HepG2 (cell line): ENCODE results near the gene PLXNA3. TPM values are rescaled to one million over a fixed set of nuclear protein-coding genes. Genes with fewer than 3 reads are reported as not detected.

ENCODE experiments used
- ATAC-seq: fragments of 200-7000 bp; cut with Tn5 transposase; 3 replicates; pipeline ENCODE4 v1.9.1; 2020; ENCODE audit warnings: mild to moderate bottlenecking, moderate library complexity
- BruUV-seq: library from RNA; stranded (reverse); fragments of 400-500 nt; replicated peaks from 2 replicates; lab custom pipeline; 2021; lab: Mats Ljungman, UMichigan
- CTCF ChIA-PET: fragments of 300-600 bp; formaldehyde crosslinking; extraction: SDS; loops from one replicate; lab custom pipeline; 2021; ENCODE audit warnings: low total read pairs, inconsistent platforms, low intra/inter-chr PET ratio; lab: Yijun Ruan, JAX
- POLR2A ChIA-PET: fragments of 350-600 bp; sonication (Branson Sonifier 250); formaldehyde crosslinking; loops from one replicate; lab custom pipeline; 2020; ENCODE audit warnings: antibody characterized with exemption, inconsistent platforms; lab: Yijun Ruan, JAX
- DNase-seq: peaks from one replicate; pipeline ENCODE4 v3.0.0-alpha.2; 2015; ENCODE audit warnings: low spot score
- FAIRE-seq: peaks from 3 replicates; lab custom pipeline; 2011; peaks lifted over from hg19 to GRCh38; lab: Jason Lieb, UNC
- H2AFZ ChIP-seq: one replicate; pipeline ENCODE4 v1.6.1; 2011; ENCODE audit warnings: low read length, inconsistent platforms
- H3K27ac ChIP-seq: fragments of 300-600 bp; 3 replicates; pipeline ENCODE4 v1.8.0; 2011; ENCODE audit warnings: mixed run types, mild to moderate bottlenecking, mixed read lengths, low read length, inconsistent platforms; ENCODE audit not compliant: insufficient read depth; ENCODE audit errors: extremely low read length
- H3K27me3 ChIP-seq, 2 experiments: fragments of 200-600 bp in 1 of 2; 2 replicates in 1 of 2; 3 replicates in 1 of 2; pipeline versions ENCODE4 v1.6.0 to v1.8.0; 2011; ENCODE audit warnings: low read length in 2 of 2, mild to moderate bottlenecking in 2 of 2, moderate library complexity in 2 of 2, inconsistent platforms in 1 of 2; ENCODE audit not compliant: insufficient read depth in 2 of 2, control insufficient read depth in 1 of 2
- H3K36me3 ChIP-seq, 2 experiments: fragments of 200-600 bp in 1 of 2; replicated peaks in 1 of 2; 2 replicates in 1 of 2; 3 replicates in 1 of 2; pipeline versions ENCODE4 v1.5.1 to v1.8.0; 2011; ENCODE audit warnings: low read length in 2 of 2, inconsistent platforms in 1 of 2; ENCODE audit not compliant: insufficient read depth in 2 of 2, control insufficient read depth in 1 of 2
- H3K4me1 ChIP-seq: 2 replicates; pipeline ENCODE4 v1.5.1; 2012; ENCODE audit warnings: low read length, inconsistent platforms; ENCODE audit not compliant: insufficient read depth
- H3K4me2 ChIP-seq: 2 replicates; pipeline ENCODE4 v1.6.0; 2011; ENCODE audit warnings: low read depth, low read length, inconsistent platforms
- H3K4me3 ChIP-seq, 3 experiments: fragments of 200-600 bp in 1 of 3; sonication (generic), shearing (Covaris generic) in 1 of 3; replicated peaks in 1 of 3; 2 replicates each; pipeline ENCODE4 v1.5.1; 2011 to 2016; ENCODE audit warnings: low read length in 3 of 3, inconsistent platforms in 2 of 3, low read depth in 2 of 3, mild to moderate bottlenecking in 2 of 3, control low read depth in 1 of 3, mixed read lengths in 1 of 3; ENCODE audit not compliant: insufficient read depth in 1 of 3
- H3K79me2 ChIP-seq: one replicate; pipeline ENCODE4 v1.6.1; 2011; ENCODE audit warnings: low read length, inconsistent platforms; ENCODE audit not compliant: insufficient read depth
- H3K9ac ChIP-seq: 2 replicates; pipeline ENCODE4 v1.6.0; 2011; ENCODE audit warnings: mild to moderate bottlenecking, low read depth, low read length, inconsistent platforms; ENCODE audit not compliant: insufficient read depth
- H3K9me3 ChIP-seq: 2 replicates; pipeline ENCODE4 v1.5.1; 2012; ENCODE audit warnings: mild to moderate bottlenecking, low read length
- H4K20me1 ChIP-seq: 2 replicates; pipeline ENCODE4 v1.6.0; 2011; ENCODE audit warnings: inconsistent platforms, mild to moderate bottlenecking, low read length, moderate library complexity; ENCODE audit not compliant: insufficient read depth
- ARNTL ChIP-seq: sonication (generic); formaldehyde crosslinking; IDR thresholded peaks from 2 replicates; pipeline ENCODE4 v1.4.0; 2020; ENCODE audit warnings: mild to moderate bottlenecking, missing genetic modification reagents
- E2F5 ChIP-seq: sonication (generic); formaldehyde crosslinking; conservative IDR thresholded peaks from 2 replicates; pipeline ENCODE4 v1.4.0; 2020; ENCODE audit warnings: missing genetic modification reagents
- LBX2 ChIP-seq: sonication (generic); formaldehyde crosslinking; IDR thresholded peaks from 2 replicates; pipeline ENCODE4 v1.5.0; 2020; ENCODE audit warnings: missing genetic modification reagents, mild to moderate bottlenecking, borderline replicate concordance
- MATR3 ChIP-seq: sonication (generic); formaldehyde crosslinking; IDR thresholded peaks from 2 replicates; pipeline ENCODE4 v1.4.0; 2020; ENCODE audit warnings: missing genetic modification reagents
- MEF2D ChIP-seq: sonication (generic); formaldehyde crosslinking; IDR thresholded peaks from 2 replicates; pipeline ENCODE4 v1.5.1; 2020; ENCODE audit warnings: mild to moderate bottlenecking, missing genetic modification reagents
- NFKBIZ ChIP-seq: IDR thresholded peaks from 2 replicates; pipeline ENCODE4 v1.6.1; 2018; ENCODE audit warnings: missing genetic modification reagents, missing compliant biosample characterization
- NR2C2 ChIP-seq: sonication (generic); formaldehyde crosslinking; IDR thresholded peaks from 2 replicates; pipeline ENCODE4 v1.4.0; 2020; ENCODE audit warnings: missing genetic modification reagents, mild to moderate bottlenecking, moderate library complexity, borderline replicate concordance
- PHB2 ChIP-seq: fragments of 450-650 bp; IDR thresholded peaks from 2 replicates; pipeline ENCODE4 v1.6.1; 2018; ENCODE audit not compliant: partially characterized antibody
- PHF21A ChIP-seq: sonication (generic); formaldehyde crosslinking; IDR thresholded peaks from 2 replicates; pipeline ENCODE4 v1.5.0; 2020; ENCODE audit warnings: mild to moderate bottlenecking, missing genetic modification reagents
- PITX1 ChIP-seq: sonication (generic); formaldehyde crosslinking; IDR thresholded peaks from 2 replicates; pipeline ENCODE4 v1.5.1; 2020; ENCODE audit warnings: mild to moderate bottlenecking, missing genetic modification reagents
- YY1 ChIP-seq: IDR thresholded peaks from 2 replicates; pipeline ENCODE4 v1.6.1; 2011; ENCODE audit warnings: low read length, low read depth, moderate library complexity, mild to moderate bottlenecking; ENCODE audit not compliant: insufficient read depth, insufficient replicate concordance
- ZBTB25 ChIP-seq: IDR thresholded peaks from 2 replicates; pipeline ENCODE4 v1.6.1; 2018; ENCODE audit warnings: missing genetic modification reagents
- ZMAT5 ChIP-seq: sonication (generic); formaldehyde crosslinking; IDR thresholded peaks from 2 replicates; pipeline ENCODE4 v1.5.0; 2020; ENCODE audit warnings: mild to moderate bottlenecking, low read depth, missing genetic modification reagents, borderline replicate concordance
- ZNF296 ChIP-seq: sonication (generic); formaldehyde crosslinking; conservative IDR thresholded peaks from 2 replicates; pipeline ENCODE4 v1.5.0; 2020; ENCODE audit warnings: mild to moderate bottlenecking, missing genetic modification reagents
- ZNF556 ChIP-seq: sonication (generic); formaldehyde crosslinking; IDR thresholded peaks from 2 replicates; pipeline ENCODE4 v1.4.0; 2020; ENCODE audit warnings: mild to moderate bottlenecking, missing genetic modification reagents, borderline replicate concordance
- ZNF619 ChIP-seq: sonication (generic); formaldehyde crosslinking; IDR thresholded peaks from 2 replicates; pipeline ENCODE4 v1.4.0; 2020; ENCODE audit warnings: mild to moderate bottlenecking, missing genetic modification reagents
- ZNF749 ChIP-seq: sonication (generic); formaldehyde crosslinking; IDR thresholded peaks from 2 replicates; pipeline ENCODE4 v1.8.0; 2022; ENCODE audit warnings: mild to moderate bottlenecking, missing genetic modification reagents, moderate library complexity, borderline replicate concordance
- WGBS: methylation state at CpG from one replicate; pipeline ENCODE4 v1.1.6; 2017; ENCODE audit warnings: low lambda C conversion rate; 5-methylcytosine and 5-hydroxymethylcytosine counted together
- in situ Hi-C: cut with HindIII; loops from 2 replicates; pipeline ENCODE4 v1.10.0; 2017; ENCODE audit warnings: low pct_unique_long_range_greater_than_20kb; ENCODE audit not compliant: extremely low pct_ligation_motif_present
- intact Hi-C: fragments of 100-400 bp; cut with micrococcal nuclease; formaldehyde crosslinking; loops from one replicate; pipeline ENCODE4 v1.10.0; 2022; ENCODE audit not compliant: unreplicated experiment
- polyA plus RNA-seq, 8 experiments: library from polyadenylated mRNA; depleted of rRNA in 3 of 8; stranded (reverse) in 7 of 8; unstranded in 1 of 8; fragments of >200 nt; fragmentation: Illumina TruSeq in 4 of 8; extraction: Trizol in 4 of 8; gene quantifications; 2 replicates each; pipeline versions ENCODE4 v1.2.1 to v1.2.3, GENCODE V29; 2011 to 2016; ENCODE audit warnings: low read depth in 4 of 8, missing spikeins in 1 of 8, mixed read lengths in 1 of 8; ENCODE audit not compliant: insufficient read depth in 1 of 8
- total RNA-seq, 5 experiments: library from RNA; depleted of rRNA; stranded (reverse); fragments of >200 nt; fragmentation: Illumina TruSeq; extraction: Trizol; gene quantifications; 2 replicates each; pipeline ENCODE4 v1.2.3, GENCODE V29; 2016; ENCODE audit warnings: low read depth in 1 of 5

PLXNA3 gene
- total and polyA plus RNA-seq, 2 of the 13 experiments (the other 11 are each of a cell fraction or from before 2014, with no cell fraction given), result 5.8 to 20.6 TPM

GRCh38 chrX:154430916-154431315 is 27.2 kb upstream of the PLXNA3 start:
- Histone ChIP-seq H3K9me3 (no peaks in the 10 kb centered on the region), H3K36me3 (no peaks in the 10 kb centered on the region; a peak in 3 of 5 replicates), H3K27ac (no peak overlapping the region), H3K27me3 (no peaks in the 10 kb centered on the region), H3K4me1 (peaks cover 33% of the 10 kb centered on the region), H3K79me2 (peaks cover 15% of the 10 kb centered on the region), H3K4me3 (no peak overlapping the region), H4K20me1 (no peaks in the 10 kb centered on the region), H2AFZ (no peak overlapping the region), H3K9ac (no peak overlapping the region), H3K4me2 (no peak overlapping the region)
- DNase-seq, result no peak
- intact Hi-C loops (no loop called here), in situ Hi-C loops (no loop called here)
- no peak for ATAC-seq
- ChIA-PET POLR2A (interaction anchor here (1.3 kb wide), 1 partner anchor 20 kb away, joined by 3 read pairs; the partner anchor contains the start of gene TAFAZZIN), CTCF (no interaction called here)
- BruUV-seq, result no TSS peak
- TF ChIP-seq PHB2 (no peak), E2F5 (CRISPR knock-in tag) (no peak), ARNTL (CRISPR knock-in tag) (no peak), PITX1 (CRISPR knock-in tag) (no peak)
- WGBS, result 93% methylated on average over 7 of the region's 7 CpGs
- no peak for FAIRE-seq

- H3K4me1 ChIP-seq, result peaks cover 33% of the 10 kb centered on the region
- H3K4me3 ChIP-seq, result no peak overlapping the region
- intact Hi-C loops, result no loop called here
- H3K9me3 ChIP-seq, result no peaks in the 10 kb centered on the region
- no TSS peak for BruUV-seq
- 100% methylated on average over 2 of the region's 5 CpGs for WGBS
- ChIA-PET POLR2A (interaction anchor here (1.3 kb wide), 1 partner anchor 20 kb away, joined by 3 read pairs; the partner anchor contains the start of gene TAFAZZIN), CTCF (no interaction called here)
- DNase-seq (no peak), FAIRE-seq (no peak), ATAC-seq (no peak)
- no peaks in the 10 kb centered on the region; a peak in 3 of 5 replicates for H3K36me3 ChIP-seq
- no peak overlapping the region for H2AFZ ChIP-seq
- no peak overlapping the region for H3K27ac ChIP-seq
- no peak overlapping the region for H3K9ac ChIP-seq
- no peaks in the 10 kb centered on the region for H4K20me1 ChIP-seq
- no peak overlapping the region for H3K4me2 ChIP-seq
- in situ Hi-C loops, result no loop called here
- peaks cover 15% of the 10 kb centered on the region for H3K79me2 ChIP-seq
- H3K27me3 ChIP-seq, result no peaks in the 10 kb centered on the region
- no peak for TF ChIP-seq ZNF296
- TF ChIP-seq MEF2D (CRISPR knock-in tag), result no peak
- no peak for TF ChIP-seq PHF21A (CRISPR knock-in tag)
- no peak for TF ChIP-seq ZBTB25
- TF ChIP-seq ZNF619 (CRISPR knock-in tag), result no peak
- TF ChIP-seq ZNF556, result no peak
- TF ChIP-seq YY1, result no peak
- TF ChIP-seq LBX2 (CRISPR knock-in tag), result no peak
- TF ChIP-seq MATR3, result no peak
- TF ChIP-seq ZMAT5 (CRISPR knock-in tag), result no peak
- TF ChIP-seq NFKBIZ, result no peak
- TF ChIP-seq ZNF749, result no peak
- no peak for TF ChIP-seq NR2C2 (CRISPR knock-in tag)
Observed at GRCh38 chrX:154431341-154431740, 26.7 kb upstream of the PLXNA3 start.
